Measurements from ENCODE around the gene PRKAG2.
"Not testable (repeated sequence)": the region's sequence is repeated elsewhere in the genome, so short reads cannot be mapped to it uniquely, and the experiment has no call there.

Gene PRKAG2

DNA sequence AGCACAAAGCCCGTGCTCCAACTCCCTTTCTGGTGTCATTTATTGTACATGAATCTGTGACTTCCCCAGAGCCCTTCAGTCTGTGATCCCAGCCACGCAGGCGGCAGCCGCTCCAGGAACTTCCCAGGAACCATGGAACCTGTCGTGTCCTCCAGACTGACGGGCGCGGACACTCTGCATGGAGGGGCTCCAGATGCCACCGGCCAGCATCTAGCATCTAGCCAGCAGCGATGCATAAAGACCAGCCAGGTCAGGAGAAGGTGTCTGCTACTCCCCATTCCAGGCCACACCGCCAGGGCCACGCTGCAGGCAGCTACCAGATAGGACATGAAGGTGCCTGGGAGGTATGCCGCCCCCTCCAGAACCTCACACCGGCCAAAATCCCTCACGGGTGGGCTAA, 77.4 kb downstream of the PRKAG2 start:
- H3K27me3 ChIP-seq: no peaks in the 10 kb centered on the region
- no peak for TF ChIP-seq Cebpa-rat (IDR thresholded peaks at IDR 0.05)
- peaks cover 0 to 6% (median 0%) of the 10 kb centered on the region in 11 experiments; a peak in 1 of 22 replicates for H4K20me1 ChIP-seq
- peak overlapping the region in 2 of 11 experiments; percentile 9; a peak in 1 of 22 replicates for H3K27ac ChIP-seq
- H3K4me1 ChIP-seq: peaks cover 0 to 49% (median 9%) of the 10 kb centered on the region in 10 experiments; a peak in 11 of 20 replicates
- H3K9me3 ChIP-seq (replicated peaks in 1 of 11): 0 out of 22 replicates have a peak, but pooled peaks cover 0 to under 1% (median 0%) of the 10 kb centered on the region in 11 experiments
- H3K9ac ChIP-seq: no peak overlapping the region
- H3K36me3 ChIP-seq: peaks cover 0 to 3% (median 0%) of the 10 kb centered on the region in 11 experiments; a peak in 1 of 22 replicates
- H3K4me3 ChIP-seq: no peak overlapping the region
- H3K4me2 ChIP-seq: peak overlapping the region in 1 of 11 experiments; percentile 15; a peak in 1 of 22 replicates

DNA sequence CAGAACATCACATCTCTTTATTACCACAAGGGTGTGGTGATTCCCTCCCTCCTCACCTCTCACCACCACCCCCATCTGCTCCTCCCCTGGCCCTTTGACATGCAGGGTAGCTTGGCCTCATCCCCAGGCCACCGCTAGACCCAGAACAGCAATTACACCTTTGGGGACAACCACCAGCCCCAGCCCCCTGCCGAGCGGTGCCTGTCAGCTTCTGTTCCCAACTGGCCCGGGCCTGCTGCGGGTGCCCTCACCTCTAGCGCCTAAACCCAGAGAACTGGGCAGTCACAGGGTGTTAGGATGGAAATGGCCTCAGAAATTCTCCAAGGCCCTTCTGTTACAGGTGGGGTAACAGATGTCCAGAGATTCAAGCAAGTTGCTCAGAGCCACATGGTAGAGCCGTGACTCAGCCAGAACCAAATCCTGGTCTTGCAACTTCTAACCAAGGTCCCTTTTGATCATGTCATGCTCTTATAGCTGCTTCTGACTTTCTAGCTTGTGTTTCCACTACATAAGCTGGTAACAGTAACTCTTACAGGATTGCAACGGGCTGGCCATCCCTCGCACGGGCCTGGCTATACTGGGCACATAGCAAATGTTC, 78.0 kb downstream of the PRKAG2 start:
- H4K20me1 ChIP-seq: peaks cover 0 to 11% (median 0%) of the 10 kb centered on the region in 11 experiments; a peak in 1 of 22 replicates
- H3K36me3 ChIP-seq: no peaks in the 10 kb centered on the region
- H3K27me3 ChIP-seq: no peaks in the 10 kb centered on the region
- peak overlapping the region in 1 of 11 experiments; percentile 15; a peak in 3 of 22 replicates for H3K4me2 ChIP-seq
- no peak overlapping the region for H3K4me3 ChIP-seq
- no peak for TF ChIP-seq Cebpa-rat (IDR thresholded peaks at IDR 0.05)
- H3K9me3 ChIP-seq (replicated peaks in 1 of 11): no peaks in the 10 kb centered on the region
- peak overlapping the region in 3 of 11 experiments; percentile 9 to 40 (median 35); a peak in 2 of 22 replicates for H3K27ac ChIP-seq
- H3K4me1 ChIP-seq: peaks cover 0 to 55% (median 13%) of the 10 kb centered on the region in 10 experiments; a peak in 11 of 20 replicates
- no peak overlapping the region for H3K9ac ChIP-seq

DNA sequence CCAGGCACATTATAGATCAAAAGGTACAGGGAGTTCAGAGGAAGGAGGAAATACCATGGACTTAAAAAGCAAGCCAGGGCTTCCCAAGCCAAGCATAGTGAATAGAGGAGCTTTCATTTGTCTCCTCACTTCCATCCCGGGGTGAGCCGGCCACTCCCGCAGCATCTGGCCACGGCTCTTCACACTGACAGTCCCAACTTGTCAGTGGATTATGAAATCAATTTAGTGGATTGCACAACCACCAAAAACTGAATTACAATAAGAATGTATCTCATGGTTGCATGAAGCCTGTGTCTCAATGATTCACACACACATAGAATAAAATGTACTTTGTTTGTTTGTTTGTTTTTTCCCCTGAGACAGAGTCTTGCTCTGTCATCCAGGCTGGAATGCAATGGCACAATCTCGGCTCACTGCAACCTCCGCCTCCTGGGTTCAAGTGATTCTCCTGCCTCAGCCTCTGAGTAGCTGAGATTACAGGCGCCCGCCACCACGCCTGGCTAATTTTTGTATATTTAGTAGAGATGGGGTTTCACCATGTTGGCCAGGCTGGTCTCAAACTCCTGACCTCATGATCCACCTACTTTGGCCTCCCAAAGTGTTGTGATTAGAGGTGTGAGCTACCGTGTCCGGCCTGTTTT, 79.1 kb downstream of the PRKAG2 start:
- Histone ChIP-seq H3K4me2 (peak overlapping the region in 6 of 11 experiments; percentile 5 to 64 (median 32); a peak in 9 of 22 replicates), H4K20me1 (peaks cover 0 to 13% (median 0%) of the 10 kb centered on the region in 11 experiments; a peak in 1 of 22 replicates), H3K4me1 (peaks cover 0 to 63% (median 17%) of the 10 kb centered on the region in 10 experiments; a peak in 11 of 20 replicates), H3K27ac (peak overlapping the region in 5 of 11 experiments; percentile 3 to 45 (median 20); a peak in 4 of 22 replicates), H3K9ac (peak overlapping the region in 1 of 11 experiments; percentile 32; a peak in 1 of 22 replicates)
- TF ChIP-seq Cebpa-rat (IDR thresholded peaks at IDR 0.05): peak in 7 of 11 experiments; percentile 14 to 68 (median 40); a peak in 5 of 22 replicates
- H3K9me3 ChIP-seq (replicated peaks in 1 of 11); H3K36me3 ChIP-seq; H3K27me3 ChIP-seq; H3K4me3 ChIP-seq: not testable (repeated sequence)

DNA sequence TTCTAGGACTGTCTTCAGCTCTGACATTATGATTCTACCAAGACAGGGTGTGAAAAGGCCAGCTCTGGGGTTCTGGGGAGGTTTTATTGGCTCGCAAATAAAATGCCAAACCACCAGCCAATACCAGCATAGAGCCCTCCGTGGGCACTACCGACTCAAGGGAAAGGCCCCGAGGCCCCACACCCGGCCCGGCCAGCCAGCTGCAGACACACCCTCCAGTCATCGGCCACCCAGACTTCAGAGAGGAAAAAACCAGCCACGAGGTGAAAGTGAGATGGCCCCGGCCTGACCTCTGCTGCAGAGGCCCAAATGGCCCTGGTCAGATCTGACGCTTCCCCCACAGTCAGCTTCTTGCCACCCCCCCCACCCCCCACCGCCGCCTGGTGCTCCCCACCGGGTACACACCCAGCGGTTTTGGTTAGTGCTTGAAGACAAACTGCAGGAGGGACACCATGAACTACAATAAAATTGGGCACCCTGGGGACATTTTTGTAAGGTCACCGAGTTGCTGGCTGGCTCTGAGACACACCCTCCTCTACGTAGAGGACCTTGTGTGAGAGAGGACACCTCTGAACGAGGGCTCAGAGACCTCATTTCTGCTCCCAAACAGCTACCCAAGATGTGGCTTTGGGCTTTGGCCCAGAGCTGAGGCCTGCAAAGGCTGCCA, 79.9 kb downstream of the PRKAG2 start:
- Histone ChIP-seq H3K9me3 (replicated peaks in 1 of 11) (no peaks in the 10 kb centered on the region), H3K4me3 (no peak overlapping the region), H3K27me3 (no peaks in the 10 kb centered on the region), H3K4me2 (peak overlapping the region in 4 of 11 experiments; percentile 37 to 71 (median 64); a peak in 8 of 22 replicates), H3K36me3 (no peaks in the 10 kb centered on the region), H3K4me1 (peaks cover 0 to 68% (median 17%) of the 10 kb centered on the region in 10 experiments; a peak in 11 of 20 replicates), H4K20me1 (peaks cover 0 to 13% (median 0%) of the 10 kb centered on the region in 11 experiments; a peak in 1 of 22 replicates), H3K9ac (peak overlapping the region in 1 of 11 experiments; percentile 39; a peak in 1 of 22 replicates), H3K27ac (peak overlapping the region in 7 of 11 experiments; percentile 3 to 53 (median 35); a peak in 9 of 22 replicates)
- no peak for TF ChIP-seq Cebpa-rat (IDR thresholded peaks at IDR 0.05)

DNA sequence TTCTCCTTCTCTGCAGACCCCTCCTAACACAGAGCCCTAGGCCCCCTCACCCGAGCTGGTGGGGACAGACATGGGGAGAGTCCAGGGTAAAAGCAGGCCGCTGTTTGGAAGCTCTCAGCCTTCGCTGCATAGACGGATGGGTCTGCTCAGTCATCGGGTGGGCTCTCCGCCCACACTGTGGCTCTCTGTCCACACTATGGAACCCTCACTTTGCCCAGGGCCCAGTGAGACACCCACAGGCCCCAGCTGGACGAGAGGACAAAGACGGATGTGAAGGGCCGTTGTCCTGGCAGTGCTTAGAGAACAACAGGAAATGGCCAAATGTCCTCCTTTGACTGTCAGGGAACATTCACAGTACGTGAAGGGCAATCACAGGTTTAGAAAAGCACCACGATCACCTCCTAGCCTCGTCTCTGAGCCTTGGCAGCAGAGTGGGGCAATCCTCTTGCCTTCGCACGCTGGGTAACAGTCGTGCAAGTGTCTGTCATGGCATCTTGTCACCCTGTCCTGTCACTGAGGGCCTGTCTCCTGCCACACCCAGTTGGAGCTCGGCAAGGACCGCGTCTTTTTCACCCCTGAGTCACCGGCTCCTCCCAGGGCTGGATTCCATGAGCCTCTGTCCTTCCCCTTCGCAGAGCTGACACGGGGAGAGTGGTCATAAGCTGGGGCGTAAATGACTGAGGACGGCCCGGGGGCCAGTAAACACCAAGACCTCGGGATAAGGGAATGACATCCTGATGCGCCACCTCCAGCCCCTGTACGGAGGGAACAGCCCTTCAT, 80.6 kb downstream of the PRKAG2 start:
- Histone ChIP-seq H3K27ac (peak overlapping the region in 4 of 11 experiments; percentile 31 to 53 (median 44); a peak in 9 of 22 replicates), H3K4me3 (no peak overlapping the region), H3K27me3 (no peaks in the 10 kb centered on the region), H3K36me3 (no peaks in the 10 kb centered on the region), H3K4me1 (peaks cover 0 to 73% (median 17%) of the 10 kb centered on the region in 10 experiments; a peak in 11 of 20 replicates), H3K9me3 (replicated peaks in 1 of 11) (no peaks in the 10 kb centered on the region), H3K9ac (peak overlapping the region in 3 of 11 experiments; percentile 9 to 39 (median 31); a peak in 2 of 22 replicates), H3K4me2 (peak overlapping the region in 4 of 11 experiments; percentile 10 to 71 (median 64); a peak in 7 of 22 replicates), H4K20me1 (peaks cover 0 to 13% (median 0%) of the 10 kb centered on the region in 11 experiments; a peak in 1 of 22 replicates)
- no peak for TF ChIP-seq Cebpa-rat (IDR thresholded peaks at IDR 0.05)

DNA sequence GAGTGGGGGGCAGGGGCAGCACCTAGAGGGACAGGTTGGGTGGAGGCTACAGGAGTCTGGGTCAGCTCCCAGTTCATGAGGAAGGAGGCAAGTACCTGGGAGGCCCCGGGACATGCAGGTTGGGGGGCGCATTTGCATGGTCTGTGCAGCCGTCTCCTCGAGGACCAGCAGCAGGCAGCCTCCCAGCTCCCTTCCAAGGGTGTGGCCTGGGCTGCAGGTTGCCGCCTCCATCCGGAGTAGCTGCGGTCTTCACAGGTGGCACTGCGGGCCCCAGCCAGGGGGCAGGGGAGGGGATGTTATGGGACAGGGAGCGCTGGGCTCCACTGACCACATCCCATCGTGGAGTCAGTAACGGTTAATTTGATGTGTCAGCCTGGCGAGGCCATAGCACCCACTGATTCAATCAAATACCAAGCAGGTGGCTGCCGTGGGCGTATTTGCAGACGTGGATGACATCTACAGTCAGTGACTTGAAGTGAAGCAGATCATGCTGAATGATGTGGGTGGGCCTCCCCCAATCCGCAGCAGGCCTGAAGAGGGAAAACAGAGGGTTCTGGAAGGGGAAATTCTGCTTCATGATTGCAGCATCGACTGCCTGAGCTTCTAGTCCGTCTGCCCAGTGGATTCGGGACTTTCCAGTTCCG, 81.6 kb downstream of the PRKAG2 start:
- Histone ChIP-seq H3K4me3 (no peak overlapping the region), H3K27ac (no peak overlapping the region), H4K20me1 (peaks cover 0 to 13% (median 0%) of the 10 kb centered on the region in 11 experiments; a peak in 1 of 22 replicates), H3K36me3 (no peaks in the 10 kb centered on the region), H3K4me1 (peaks cover 0 to 79% (median 17%) of the 10 kb centered on the region in 10 experiments; a peak in 11 of 20 replicates), H3K9me3 (replicated peaks in 1 of 11) (no peaks in the 10 kb centered on the region), H3K9ac (no peak overlapping the region), H3K4me2 (peak overlapping the region in 2 of 11 experiments; percentile 72 to 81; a peak in 3 of 22 replicates), H3K27me3 (no peaks in the 10 kb centered on the region)
- TF ChIP-seq Cebpa-rat (IDR thresholded peaks at IDR 0.05): no peak

DNA sequence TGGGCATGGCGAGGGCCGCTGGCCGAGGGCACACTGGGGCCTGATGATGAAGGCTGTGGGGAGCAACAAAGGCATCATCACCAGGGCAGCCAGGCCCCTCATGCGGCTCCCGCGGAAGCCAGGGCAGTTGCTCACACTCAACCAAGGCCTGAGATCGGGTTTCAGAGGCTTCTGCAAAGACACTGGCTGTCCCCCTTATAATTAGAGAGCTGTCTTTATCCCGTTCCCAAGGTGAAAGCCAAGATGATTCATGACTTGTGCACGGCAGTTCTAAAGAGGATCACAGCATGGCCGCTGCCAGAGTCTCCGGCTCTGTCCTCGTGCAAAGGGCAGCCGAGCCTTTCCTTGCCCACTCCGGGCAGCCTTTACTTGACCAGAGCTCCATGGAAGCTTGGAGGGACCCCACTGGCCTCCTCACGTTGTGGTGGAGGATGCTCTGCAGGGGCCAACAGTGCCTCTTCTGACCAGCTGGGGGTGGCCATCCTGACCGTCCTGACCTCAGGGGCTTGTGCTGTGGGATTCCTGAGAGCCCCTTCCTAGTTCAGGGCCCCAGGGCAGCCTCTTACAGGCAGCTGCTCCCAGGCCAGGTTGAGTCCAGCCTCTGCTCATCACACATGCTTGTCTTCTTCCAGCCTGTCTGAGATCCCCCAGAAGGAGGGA, 82.3 kb downstream of the PRKAG2 start:
- no peak overlapping the region for H3K4me3 ChIP-seq
- H3K27ac ChIP-seq: peak overlapping the region in 1 of 11 experiments; percentile 25; a peak in 1 of 22 replicates
- H3K9me3 ChIP-seq (replicated peaks in 1 of 11): no peaks in the 10 kb centered on the region
- peaks cover 0 to 79% (median 17%) of the 10 kb centered on the region in 10 experiments; a peak in 11 of 20 replicates for H3K4me1 ChIP-seq
- no peak for TF ChIP-seq Cebpa-rat (IDR thresholded peaks at IDR 0.05)
- H3K27me3 ChIP-seq: no peaks in the 10 kb centered on the region
- H4K20me1 ChIP-seq: peaks cover 0 to 13% (median 0%) of the 10 kb centered on the region in 11 experiments; a peak in 1 of 22 replicates
- H3K4me2 ChIP-seq: peak overlapping the region in 5 of 11 experiments; percentile 3 to 81 (median 70); a peak in 9 of 22 replicates
- no peaks in the 10 kb centered on the region for H3K36me3 ChIP-seq
- no peak overlapping the region for H3K9ac ChIP-seq

Measured in BLaER1 treated with 17β-estradiol and CSF1 and Interleukin-3, amounts not matched to agents 10 nM and 100 nM (cell line).